Astrocyte (in vitro differentiated cells and primary cell): Measurements from ENCODE around the gene MGAT3.

Source experiments
- CTCF ChIP-seq: IDR thresholded peaks from 2 replicates; pipeline ENCODE4 v1.5.1; 2011; ENCODE audit warnings: low read depth, mild to moderate bottlenecking, inconsistent platforms, low read length, moderate library complexity; ENCODE audit not compliant: insufficient read depth
- EZH2 ChIP-seq: IDR thresholded peaks from 2 replicates; pipeline ENCODE4 v1.6.1; 2012; ENCODE audit warnings: mild to moderate bottlenecking, low read length, inconsistent platforms; ENCODE audit not compliant: insufficient read depth

DNA sequence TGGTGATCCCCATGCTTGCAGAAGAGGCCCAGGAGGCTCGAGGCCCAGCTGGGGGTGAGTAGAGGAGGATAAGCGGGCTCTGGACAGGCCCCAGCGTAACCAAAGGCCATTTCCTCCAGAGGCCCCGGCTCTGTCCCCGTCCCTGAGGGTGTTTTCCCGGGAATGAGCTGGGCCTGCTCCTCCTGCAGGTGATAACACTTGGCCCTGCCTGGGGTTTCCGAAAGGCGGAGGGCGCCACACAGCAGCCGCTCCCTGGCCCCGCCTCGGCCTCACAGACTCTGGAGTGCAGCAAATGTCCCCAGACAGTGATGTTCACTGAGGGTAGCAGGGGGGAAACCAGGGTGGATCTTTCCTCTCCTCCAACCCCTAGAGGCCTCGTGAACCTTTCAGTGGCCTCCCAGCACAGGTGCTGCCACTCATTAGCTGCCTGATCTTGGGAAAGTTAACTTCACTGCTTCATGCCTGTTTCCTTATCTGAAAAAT is 10.5 kb upstream of the MGAT3 start:
- TF ChIP-seq CTCF (no peak), EZH2 (no peak)
